ENCODE measurements around the gene SEMA3D.

GRCh38 chr7:85165263-85165662 is 21.6 kb downstream of the SEMA3D start:
- TF ChIP-seq CTCF (IDR thresholded peaks at IDR 0.05) (no peak), EZH2 (IDR thresholded peaks at IDR 0.05; ENCODE audit: borderline replicate concordance, insufficient read depth, low read depth, low read length, poor library complexity, severe bottlenecking) (no peak)

All from B cell (primary cell).